ENCODE results near the gene HTRA2. TPM values are rescaled to one million over a fixed set of nuclear protein-coding genes. Genes with fewer than 3 reads are reported as not detected.
A peak's percentile ranks its signal among the peaks of the same experiment; 100 is the strongest.
"Not testable (repeated sequence)": the region's sequence is repeated elsewhere in the genome, so short reads cannot be mapped to it uniquely, and the experiment has no call there.

The HTRA2 gene
- 31.0 TPM for total RNA-seq

DNA sequence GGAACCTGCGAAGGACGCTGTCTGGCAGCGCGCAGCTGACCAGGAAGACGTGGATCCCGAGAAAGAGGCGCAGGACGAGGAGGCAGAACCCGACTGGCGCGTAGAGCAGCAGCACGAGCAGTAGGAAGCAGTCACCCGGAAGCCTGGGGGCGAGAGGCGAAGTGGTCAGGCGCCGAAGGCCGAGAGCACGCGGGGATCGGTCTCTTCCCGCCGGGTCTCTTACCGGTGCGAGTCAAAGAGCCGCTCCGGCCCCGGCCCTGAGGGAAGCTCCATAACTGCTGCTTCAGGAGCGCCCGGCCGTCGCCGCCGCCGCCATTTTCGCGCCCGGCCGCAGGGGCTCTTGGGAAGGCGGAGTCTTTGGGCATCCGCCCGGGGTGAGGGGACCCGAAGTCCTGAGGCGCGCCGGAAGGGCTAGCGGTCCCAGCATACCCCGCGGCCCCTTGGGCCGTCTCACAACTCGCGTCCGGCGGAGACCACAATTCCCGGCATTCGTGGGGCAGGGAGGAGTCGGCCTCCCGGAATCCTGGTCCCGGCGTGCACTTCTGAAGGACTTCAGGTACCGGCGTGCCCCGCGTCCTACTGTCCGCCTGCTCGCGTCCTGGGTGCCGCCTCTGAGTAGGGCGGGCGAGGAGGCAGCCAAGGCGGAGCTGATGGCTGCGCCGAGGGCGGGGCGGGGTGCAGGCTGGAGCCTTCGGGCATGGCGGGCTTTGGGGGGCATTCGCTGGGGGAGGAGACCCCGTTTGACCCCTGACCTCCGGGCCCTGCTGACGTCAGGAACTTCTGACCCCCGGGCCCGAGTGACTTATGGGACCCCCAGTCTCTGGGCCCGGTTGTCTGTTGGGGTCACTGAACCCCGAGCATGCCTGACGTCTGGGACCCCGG, at the start of gene HTRA2, which contains the start of gene AUP1:
Gene HTRA2 (plus strand): TSS at position 577 of the 882 bp plus-strand sequence. CDS start 74 bp downstream, at position 651.
Gene AUP1 (minus strand): TSS at position 350 of the 882 bp plus-strand sequence. CDS start 77 bp downstream, at position 273.
- DNase-seq (ENCODE audit: low spot score): peak; percentile 99

DNA sequence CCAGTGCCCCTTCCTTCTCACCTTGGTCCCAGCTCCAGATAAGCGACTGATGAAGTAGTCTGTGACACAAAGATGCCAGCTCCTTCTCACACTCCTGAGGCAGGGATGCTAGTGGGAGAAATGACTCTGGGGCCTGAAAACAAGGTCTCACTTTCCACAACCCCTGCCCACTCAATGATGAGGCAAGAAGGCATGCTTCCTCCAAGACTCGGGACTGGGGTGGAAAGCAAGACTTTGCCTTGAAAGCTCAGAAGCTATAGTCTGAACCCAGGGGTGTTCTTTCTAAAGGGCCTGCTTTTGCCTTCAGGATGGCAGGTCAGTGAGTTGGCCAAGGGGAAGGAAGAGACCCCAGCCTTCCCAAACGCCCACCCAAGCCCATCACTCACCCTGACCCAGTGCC, 48.3 kb upstream of the HTRA2 start:
- DNase-seq (ENCODE audit: low spot score): no peak

DNA sequence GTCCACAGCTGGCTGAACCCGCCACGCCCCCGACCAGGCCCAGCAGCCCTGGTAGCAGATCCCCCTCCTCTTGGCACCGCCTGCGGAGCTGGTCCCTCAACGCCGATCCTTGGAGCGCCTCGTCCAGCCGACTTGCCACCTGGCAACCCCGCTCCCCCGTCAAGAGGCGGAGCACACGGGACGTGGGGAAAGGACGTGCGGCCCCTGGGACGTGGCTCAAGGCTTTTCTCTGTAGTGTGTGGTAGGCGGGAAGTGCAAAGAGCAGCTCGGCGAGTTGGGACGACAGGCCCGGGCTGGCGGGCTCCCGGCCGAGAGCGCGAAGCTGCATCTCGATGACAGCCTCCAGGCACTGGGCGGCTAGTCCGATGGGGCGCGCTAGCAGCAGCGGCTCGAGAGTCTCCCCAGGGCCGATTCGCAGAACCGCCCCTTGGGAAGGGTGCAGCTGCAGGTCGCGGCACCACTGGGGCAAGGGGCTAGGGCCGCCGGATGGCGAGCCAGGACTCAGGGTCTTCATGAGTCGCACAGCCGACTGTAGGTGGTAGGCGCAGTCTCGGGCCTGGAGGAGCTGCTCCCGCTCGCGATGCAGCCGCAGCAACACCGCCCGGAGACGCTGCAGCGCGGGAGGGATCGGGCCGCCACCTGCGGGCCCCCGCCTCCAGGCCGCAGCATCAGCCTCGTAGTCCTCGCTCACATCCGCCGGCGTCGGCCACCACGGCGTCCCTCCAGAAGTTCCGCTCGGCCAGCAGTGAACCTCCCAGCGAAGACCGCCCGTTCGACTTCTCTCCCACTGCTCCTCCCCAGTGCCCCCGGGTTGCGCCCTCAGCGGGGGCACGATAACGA, 47.6 kb upstream of the HTRA2 start:
- no peak for DNase-seq (ENCODE audit: low spot score)

DNA sequence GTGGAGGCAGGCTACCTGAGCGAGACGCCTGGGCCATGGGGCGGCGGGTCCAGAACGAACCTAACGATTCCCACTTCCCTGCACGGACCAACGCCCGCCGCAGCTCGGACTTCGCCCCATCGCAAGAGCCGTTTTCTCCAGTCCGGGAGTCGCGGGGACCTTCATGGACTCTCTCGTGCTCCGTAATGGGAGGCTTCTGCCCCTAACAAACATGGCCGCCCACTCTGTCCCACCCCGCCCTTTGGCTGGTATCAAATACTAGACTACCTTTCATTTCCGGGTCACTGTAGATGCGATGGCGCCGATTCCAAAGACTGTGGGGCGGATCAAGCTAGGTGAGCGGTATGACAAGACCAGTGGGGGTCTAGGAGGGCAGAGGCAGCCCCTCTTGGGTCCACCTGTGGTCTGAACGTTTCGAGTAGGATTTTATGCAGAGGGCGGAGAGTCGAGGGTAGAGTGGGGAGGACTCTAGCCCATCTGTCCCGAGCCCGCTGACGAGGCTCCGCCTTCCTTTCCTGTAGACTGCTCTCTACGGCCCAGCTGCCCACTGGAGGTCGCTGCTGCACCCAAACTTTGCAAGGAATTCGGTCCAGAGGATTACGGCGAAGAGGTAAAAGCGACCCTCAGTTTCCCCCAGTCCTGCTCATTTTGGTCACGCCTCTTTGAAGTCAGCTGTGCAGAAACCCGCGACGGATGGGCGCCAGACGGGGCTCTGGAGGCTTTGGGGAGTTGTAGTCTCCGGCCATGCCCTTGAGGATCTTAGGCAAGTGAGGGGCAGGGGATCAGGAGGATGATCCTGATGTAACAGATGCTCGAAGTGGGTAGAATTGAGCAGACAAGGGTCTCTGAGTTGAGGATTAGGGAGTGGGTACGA, 46.7 kb upstream of the HTRA2 start, which contains the start of the genes CCDC142 and TTC31:
Gene CCDC142 (minus strand): TSS at position 198 of the 874 bp plus-strand sequence. CDS start 161 bp downstream, at position 37.
Gene TTC31 (plus strand): TSS at position 281 of the 874 bp plus-strand sequence. CDS start 15 bp downstream, at position 296.
- peak; percentile 97 for DNase-seq (ENCODE audit: low spot score)

DNA sequence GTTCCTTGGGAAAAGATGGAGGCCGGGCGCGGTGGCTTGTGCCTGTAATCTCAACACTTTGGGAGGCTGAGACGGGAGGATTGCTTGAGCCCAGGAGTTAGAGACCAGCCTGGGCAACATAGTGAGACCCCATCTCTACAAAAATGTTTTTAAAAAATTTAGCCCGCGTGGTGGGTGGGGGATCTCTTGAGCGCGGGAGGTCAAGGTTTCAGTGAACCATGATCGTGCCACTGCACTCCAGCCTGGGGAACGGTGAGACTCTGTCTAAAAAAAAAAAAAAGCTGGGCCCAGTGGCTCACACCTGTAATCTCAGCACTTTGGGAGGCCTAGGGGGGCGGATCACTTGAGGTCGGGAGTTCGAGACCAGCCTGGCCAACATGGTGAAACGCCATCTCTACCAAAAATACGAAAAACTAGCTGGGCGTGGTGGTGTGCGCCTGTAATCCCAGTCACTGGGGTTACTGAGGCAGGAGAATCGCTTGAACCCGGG, 46.0 kb upstream of the HTRA2 start:
- not testable (repeated sequence) for DNase-seq (ENCODE audit: low spot score)

DNA sequence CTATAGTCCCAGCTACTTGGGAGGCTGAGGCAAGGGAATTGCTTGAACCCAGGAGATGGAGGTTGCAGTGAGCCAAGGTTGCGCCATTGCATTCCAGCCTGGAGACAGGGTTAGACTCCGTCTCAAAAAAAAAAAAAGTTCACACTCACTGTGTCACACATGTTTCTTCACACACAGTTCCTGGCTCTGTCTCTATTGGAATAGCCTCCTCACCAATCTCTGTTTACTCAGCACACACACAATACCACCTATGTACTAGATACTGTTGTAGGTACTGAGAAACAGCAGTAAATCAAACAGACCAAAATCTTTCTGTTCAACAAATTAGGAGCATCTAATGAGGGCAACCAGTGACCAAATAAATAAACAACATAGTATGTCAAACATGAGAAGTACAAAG, 43.6 kb upstream of the HTRA2 start:
- no peak for DNase-seq (ENCODE audit: low spot score)

DNA sequence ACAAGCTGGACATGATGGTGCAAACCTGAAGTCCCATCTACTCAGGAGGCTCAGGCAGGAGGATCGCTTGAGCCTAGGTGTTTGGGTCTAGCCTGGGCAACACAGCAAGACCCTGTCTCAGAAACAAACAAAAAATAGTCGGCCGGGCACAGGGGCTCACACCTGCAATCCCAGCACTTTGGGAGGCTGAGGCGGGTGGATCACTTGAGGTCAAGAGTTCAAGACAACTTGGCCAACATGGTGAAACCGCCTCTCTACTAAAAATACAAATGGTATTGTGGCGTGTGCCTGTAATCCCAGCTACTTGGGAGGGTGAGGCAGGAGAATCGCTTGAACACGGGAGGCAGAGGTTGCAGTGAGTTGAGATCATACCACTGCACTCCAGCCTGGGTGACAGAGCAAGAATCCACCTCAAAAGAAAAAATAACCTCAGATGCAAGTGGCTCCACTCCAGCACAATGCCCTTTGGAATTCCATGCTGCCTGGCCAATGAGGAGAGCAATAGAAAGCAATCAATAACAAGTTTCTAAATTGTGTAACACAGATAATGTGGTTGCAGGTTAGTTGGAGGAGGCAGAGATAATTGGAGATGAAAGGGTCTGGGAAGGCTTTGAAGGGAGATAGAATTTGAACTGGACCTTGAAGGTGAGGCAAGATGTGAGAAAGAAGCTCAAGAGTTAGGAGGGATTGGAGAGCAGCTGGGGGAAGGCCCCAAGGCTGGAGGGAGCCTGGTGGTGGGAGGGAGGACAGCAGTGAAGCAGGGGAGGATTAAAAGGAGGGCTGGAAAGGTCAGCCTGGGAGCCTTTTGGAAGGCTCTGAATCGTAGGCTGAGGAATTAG, 40.9 kb upstream of the HTRA2 start:
- peak; percentile 71 for DNase-seq (ENCODE audit: low spot score)

DNA sequence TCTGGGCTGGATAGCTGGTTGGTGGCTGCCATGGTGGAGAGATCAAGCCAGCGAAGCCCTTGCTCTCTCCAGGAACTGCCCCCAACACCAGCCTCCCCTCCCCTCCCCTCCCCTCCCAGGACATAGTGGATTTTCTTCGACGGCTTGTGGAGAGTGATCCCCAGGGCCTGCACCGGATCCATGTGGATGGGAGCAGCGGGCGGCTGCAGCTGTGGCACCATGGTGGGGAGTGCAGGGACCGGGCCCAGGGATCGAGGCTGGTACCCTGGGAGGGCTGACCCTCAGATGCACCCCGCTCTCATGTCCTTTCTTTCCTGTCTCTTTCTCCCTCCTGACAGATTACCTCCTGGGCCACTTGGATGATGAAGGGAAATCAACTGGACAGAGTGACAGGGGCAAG, 39.8 kb upstream of the HTRA2 start:
- DNase-seq (ENCODE audit: low spot score): no peak

DNA sequence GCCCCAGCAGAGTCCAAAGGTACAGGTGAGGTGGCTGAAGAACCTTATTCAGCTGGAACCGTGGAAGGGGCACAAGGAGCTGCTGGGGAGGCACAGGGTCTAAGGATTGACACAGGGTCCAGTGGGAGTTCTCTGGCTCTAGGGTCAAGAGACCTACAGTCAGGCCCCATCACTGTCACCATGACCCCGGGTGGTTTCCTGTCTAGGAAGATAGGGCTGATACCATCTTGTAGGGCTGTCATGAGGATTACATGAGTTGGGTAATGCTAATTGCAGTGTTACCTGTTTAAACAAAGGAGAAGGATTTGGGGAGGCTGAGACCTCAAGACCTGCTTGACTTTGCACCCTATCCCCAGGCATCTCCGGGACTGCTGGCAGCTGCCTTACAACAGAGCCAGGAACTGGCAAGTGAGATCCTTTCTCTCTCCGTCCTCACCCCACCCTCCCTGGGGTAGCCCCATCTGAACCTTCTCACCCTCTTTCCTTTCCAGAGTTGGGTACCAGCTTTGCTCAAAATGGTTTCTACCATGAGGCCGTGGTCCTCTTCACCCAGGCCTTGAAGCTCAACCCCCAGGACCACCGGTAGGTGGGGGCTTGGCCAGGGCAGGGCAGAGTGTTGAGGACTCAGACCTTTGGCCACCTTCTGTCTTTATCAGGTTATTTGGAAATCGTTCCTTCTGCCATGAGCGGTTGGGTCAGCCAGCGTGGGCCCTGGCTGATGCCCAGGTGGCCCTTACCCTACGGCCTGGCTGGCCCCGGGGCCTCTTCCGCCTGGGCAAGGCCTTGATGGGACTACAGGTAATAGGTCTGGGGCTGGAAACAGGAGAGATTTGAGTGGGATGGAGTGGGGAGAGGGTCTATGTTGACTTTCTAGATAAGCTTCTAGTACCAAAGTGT, 37.8 kb upstream of the HTRA2 start:
- no peak for DNase-seq (ENCODE audit: low spot score)

DNA sequence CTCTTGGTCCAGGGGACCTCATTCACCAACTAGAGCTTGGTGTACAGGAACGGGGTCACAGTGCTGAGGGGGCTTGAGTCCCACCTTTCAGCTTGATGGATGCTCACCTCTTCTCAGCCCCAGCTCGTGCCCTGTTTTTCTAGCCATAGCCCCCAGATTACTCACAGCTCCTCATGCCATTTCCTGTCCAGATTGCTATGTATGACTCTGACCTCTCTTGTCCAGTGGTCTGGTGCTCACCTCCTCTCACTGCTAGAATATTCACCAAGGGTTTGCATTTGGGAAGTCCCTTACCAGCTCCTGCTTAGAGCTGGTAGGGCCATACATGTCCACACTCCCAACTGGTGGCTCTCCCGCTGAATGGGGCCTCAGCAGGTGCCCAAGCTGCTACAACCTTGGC, 36.2 kb upstream of the HTRA2 start:
- DNase-seq (ENCODE audit: low spot score): no peak

DNA sequence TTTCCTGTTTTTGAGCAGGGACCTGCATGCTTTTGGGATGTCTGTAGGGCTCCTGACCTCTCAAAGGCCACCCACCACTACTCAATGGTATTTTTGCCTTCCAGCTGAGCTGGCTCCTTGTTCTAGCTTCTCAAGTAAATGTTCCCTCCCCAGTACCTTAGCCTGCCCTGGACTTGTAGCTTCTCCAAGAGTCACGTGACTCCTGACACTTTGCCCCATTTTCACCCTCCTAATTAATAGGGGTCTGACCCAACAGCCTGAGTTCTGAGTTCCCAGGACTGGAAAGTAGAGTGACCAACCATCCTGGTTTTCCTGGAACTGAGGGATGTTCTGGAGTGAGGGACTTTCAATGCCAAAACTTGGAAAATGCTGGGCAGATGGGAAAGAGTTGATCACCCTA, 34.3 kb upstream of the HTRA2 start:
- DNase-seq (ENCODE audit: low spot score): no peak

DNA sequence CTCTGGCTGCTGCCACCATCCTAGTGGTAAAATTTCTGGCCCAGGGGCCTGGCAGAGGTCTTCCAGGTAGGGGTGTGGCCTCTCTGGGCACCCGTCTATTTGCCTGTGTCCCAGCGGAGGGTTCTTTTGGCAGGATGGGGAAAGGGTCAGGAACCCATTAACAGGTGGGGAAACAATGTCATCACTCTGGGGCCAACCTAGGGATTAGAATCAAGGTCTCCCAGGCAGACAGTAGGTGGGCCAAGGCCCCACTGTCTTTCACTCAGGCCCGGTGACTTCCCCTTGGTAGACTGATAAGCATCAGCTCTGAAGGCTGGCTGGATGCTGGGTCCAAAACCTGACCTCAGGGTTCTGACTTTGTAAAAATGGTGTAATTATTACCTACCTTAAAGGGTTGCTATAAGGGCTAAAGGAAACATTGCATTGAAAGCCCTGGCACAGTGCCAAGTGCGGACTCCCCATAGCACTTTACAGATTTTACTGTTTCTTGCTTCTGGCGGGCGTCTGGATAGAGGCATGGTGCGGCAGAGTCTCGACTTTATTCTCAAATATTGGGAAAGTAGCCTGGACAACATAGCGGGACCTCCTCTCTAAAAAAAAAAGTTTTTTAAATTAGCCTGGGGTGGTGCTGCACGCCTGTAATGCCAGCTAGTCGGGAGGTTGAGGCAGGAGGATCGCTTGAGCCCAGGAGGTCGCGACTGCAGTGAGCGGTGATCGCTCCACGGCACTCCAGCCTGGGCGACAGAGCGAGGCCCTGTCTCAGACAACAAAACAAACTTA, 32.5 kb upstream of the HTRA2 start:
- no peak for DNase-seq (ENCODE audit: low spot score)

DNA sequence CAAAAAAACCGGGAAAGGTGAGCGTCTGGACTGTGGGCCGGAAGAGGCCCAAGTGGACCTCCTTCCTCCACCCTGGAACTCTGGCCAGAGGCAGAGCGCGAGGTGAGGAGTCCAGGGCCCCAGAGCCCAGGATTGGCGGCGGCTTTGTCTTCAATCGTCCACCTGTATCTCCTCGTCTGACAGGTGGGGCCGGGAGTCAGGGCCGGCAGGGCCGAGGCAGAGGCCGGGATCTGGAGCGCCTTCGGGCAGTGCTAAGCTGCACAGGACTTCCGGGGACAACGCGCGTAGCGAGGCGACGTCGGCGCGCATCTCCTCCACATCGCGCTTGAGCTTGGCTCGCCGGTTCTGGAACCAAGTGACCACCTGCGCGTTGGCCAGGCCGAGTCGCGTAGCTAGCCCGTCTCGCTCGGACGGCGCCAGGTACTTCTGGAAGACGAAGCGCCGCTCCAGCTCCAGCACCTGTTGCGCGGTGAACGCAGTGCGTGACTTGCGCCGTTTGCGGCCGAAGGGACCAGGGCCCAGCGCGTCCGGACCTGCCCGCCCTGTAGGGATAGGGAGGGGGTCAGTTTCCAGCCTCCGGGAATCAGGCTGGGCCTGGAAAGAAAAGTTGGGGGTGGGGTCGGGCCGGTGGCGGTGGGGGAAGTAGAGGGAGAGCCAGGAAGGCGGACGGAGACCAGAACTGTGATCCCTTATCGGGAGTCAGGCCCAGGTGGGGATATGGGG, 31.8 kb upstream of the HTRA2 start:
- peak; percentile 30 for DNase-seq (ENCODE audit: low spot score)

DNA sequence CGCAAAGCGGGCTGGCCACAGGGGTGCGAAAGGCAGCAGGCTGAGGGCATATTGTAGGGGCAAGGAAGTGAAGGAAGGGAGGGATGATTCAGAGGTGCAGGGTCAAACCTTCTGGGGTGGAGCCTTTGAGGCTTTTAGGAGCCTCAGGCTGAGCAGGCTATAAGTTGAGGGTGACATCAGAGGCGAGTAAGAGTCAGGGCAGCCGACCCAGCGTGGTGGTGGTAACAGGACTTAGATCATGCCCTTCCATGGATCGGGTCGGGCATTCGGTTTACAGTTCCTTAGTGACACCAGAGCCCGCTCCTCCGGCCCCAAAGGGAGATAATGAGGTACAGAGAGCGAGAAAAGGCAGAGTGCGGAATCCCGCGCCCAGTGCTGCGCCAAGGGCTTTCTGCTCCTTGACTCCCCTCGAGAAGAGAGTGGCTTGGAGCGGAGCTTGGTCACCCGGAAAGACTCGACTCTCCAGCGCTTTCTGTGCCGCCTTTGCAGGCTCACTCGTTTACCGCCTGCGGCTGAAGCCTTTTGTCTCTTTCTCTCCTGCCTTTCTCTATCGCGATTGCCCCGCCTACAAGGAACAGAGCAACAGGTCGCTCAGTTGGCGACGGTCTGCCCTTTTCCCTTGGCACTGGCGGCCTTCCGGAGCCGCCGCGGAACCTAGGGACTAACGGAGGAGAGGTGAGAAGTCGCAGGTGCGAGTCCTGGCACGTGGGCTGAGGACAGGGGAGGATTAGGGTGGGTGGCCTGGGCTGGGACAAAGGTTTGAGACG, 31.1 kb upstream of the HTRA2 start:
- no peak for DNase-seq (ENCODE audit: low spot score)

DNA sequence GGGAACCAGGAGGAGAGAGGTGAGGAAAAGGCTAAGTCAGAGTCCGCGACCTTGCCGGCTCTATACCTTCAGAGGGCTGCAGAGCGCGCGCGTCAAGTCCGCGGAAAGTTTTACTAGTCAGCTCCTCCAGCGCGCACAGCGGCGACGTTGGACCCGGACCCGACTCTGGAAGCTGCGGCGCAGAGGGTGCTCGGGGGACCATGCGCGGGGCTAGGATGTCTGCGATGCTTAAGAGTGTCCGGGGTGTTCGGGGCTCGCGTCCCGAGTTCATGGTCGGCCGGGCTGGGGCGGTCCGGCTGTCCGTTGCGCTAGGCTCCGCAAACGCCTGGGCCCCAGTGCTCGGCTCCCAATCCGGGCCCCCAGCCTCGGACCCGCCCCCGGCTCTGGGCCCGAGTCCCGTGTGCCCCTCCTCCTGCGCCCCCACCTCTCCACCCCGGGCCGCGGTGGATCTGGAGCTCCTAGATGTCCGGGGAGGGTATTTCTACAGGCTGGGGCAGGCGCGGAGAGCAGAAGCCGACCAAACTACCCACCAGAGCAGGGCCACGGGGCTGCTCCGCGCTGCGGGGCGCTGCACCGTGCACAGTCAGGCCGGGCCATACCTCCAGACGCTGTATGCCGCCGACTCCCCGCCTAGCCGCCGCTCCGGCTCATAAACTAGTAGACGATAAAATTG, 30.3 kb upstream of the HTRA2 start, which contains the start of gene LBX2:
Gene LBX2 (minus strand): TSS at position 337 of the 673 bp plus-strand sequence. CDS start 66 bp downstream, at position 271.
- DNase-seq (ENCODE audit: low spot score): no peak

DNA sequence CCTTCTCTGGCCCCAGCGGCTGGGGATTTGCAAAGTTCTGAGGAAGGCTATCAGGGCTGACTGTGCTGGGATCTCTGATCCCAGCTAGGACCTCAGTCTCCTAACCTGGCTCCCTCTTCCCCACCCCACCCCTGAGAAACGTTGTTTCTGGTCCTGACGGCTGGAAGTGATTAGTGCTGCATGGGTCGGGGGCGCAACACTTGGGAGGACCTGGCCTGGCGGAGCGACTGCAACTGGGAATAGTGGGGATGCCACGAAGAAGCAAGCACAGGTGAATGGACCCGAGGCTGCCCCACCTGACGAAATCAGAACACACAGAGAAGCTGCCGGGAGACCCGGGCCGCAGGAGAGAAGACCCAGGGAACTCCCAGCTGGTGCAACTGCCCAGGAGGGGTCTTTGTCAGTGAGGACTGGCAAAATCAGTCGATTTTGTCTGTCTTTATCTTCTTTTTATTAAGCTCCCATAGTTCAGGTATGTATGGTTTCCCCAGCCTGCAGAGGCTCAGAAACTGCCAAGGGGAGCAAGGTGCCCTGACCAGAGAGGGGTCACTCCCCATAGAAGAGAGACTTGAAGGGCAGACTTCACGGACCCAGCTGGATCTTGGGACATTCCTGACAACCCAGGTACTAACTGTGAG, 29.7 kb upstream of the HTRA2 start:
- DNase-seq (ENCODE audit: low spot score): no peak
